Measurements from ENCODE around the gene ECE2.

GRCh38 chr3:184282941-184283340, 7.1 kb downstream of the ECE2 start:
- TF ChIP-seq CTCF (conservative IDR thresholded peaks at IDR 0.05) (no peak), ZFX (IDR thresholded peaks at IDR 0.05) (no peak)
